GM12892 (cell line): ENCODE data around the gene OR51G2.

Experiments
- POLR2A ChIP-seq: IDR thresholded peaks from 2 replicates; pipeline ENCODE4 v1.6.1; 2011; ENCODE audit warnings: low read depth, low read length, control low read depth
- POLR2AphosphoS5 ChIP-seq: IDR thresholded peaks from 2 replicates; pipeline ENCODE4 v1.6.1; 2011; ENCODE audit warnings: low read depth, low read length, control low read depth

DNA sequence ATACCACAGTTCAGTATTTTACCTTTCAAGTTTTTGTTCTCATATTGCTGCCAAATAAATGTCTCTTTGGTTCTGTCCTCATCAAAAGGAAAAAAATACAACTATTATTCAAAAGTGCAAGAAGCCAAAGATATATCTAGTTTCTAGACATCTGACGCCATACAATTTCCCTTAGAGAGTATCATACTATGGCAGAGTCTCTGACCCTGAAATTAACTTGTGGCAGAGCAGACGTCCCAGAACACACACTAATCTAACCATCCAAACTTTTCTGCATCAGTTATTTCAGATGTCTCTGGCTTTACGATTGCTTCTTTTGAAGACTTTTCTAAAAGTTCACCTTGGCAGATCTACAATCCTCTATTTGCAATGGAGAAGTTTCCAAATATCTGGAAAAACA, 34.8 kb downstream of the OR51G2 start:
- no peak for TF ChIP-seq POLR2A
- TF ChIP-seq POLR2AphosphoS5, result no peak
